ENCODE measurements around the gene TMED5.

- TF ChIP-seq CTCF (IDR thresholded peaks at IDR 0.05; ENCODE audit: insufficient read depth, low read length): no peak
- no peak for TF ChIP-seq POLR2AphosphoS5 (IDR thresholded peaks at IDR 0.05; ENCODE audit: low read depth)
- TF ChIP-seq GABPA (IDR thresholded peaks at IDR 0.05; ENCODE audit: low read depth): no peak
Observed at GRCh38 chr1:93143136-93143535, 37.1 kb downstream of the TMED5 start.
